Activated CD8-positive, alpha-beta T cell treated with anti-CD3 and anti-CD28 coated beads, Interleukin-2, amount 10 ng/mL, durations not matched to agents 7 days and 5 days (primary cell): ENCODE data around the gene SELENOW. TPM values are rescaled to one million over a fixed set of nuclear protein-coding genes. Genes with fewer than 3 reads are reported as not detected.
"Not testable (repeated sequence)": the region's sequence is repeated elsewhere in the genome, so short reads cannot be mapped to it uniquely, and the experiment has no call there.

ENCODE experiments used
- ATAC-seq: fragments of 150-1000 bp; cut with Tn5 transposase; one replicate; pipeline ENCODE4 v1.10.0; 2021; ENCODE audit warnings: moderate library complexity
- CTCF ChIA-PET: fragments of 350-600 bp; sonication (Branson Sonifier 250); formaldehyde crosslinking; loops from one replicate; lab custom pipeline; 2021; ENCODE audit warnings: antibody characterized with exemption; lab: Charles Lee
- POLR2A ChIA-PET: fragments of 350-600 bp; sonication (Branson Sonifier 250); formaldehyde crosslinking; loops from one replicate; lab custom pipeline; 2021; ENCODE audit warnings: antibody characterized with exemption; lab: Charles Lee
- DNase-seq: peaks from one replicate; pipeline ENCODE4 v3.0.0-alpha.2; 2020
- H3K27ac Mint-ChIP-seq: one replicate; pipeline ENCODE4 v1.8.0; 2021; ENCODE audit warnings: mild to moderate bottlenecking, mixed read lengths
- H3K27me3 Mint-ChIP-seq: one replicate; pipeline ENCODE4 v1.8.0; 2021; ENCODE audit warnings: low read depth, mixed read lengths
- H3K36me3 Mint-ChIP-seq: one replicate; pipeline ENCODE4 v1.8.0; 2021; ENCODE audit warnings: low read depth, mixed read lengths
- H3K4me1 Mint-ChIP-seq: one replicate; pipeline ENCODE4 v1.8.0; 2021; ENCODE audit warnings: low read depth, mixed read lengths
- H3K4me3 Mint-ChIP-seq: one replicate; pipeline ENCODE4 v1.8.0; 2021; ENCODE audit warnings: mild to moderate bottlenecking, mixed read lengths
- H3K9me3 Mint-ChIP-seq: one replicate; pipeline ENCODE4 v1.8.0; 2022; ENCODE audit warnings: mixed read lengths; ENCODE audit not compliant: insufficient read depth
- total RNA-seq, 2 experiments: library from RNA; stranded (reverse); gene quantifications; one replicate each; pipeline ENCODE4 v1.2.3, GENCODE V29; 2021

Gene SELENOW
- total RNA-seq, 2 experiments from 2014 or later: 132 to 140 TPM

GRCh38 chr19:47746129-47746528 is 32.4 kb upstream of the SELENOW start:
- H3K27ac Mint-ChIP-seq: peak overlapping the region; percentile 99
- H3K27me3 Mint-ChIP-seq, H3K9me3 Mint-ChIP-seq, DNase-seq, ATAC-seq: not testable (repeated sequence)
- CTCF ChIA-PET: interaction anchor here (1.0 to 3.9 kb wide), 4 partner anchors 33 to 318 kb away, joined by 3 to 64 read pairs (median 4); partner anchors contain the start of gene EHD2
- peaks cover 35% of the 10 kb centered on the region for H3K36me3 Mint-ChIP-seq
- peak overlapping the region; percentile 99 for H3K4me3 Mint-ChIP-seq
- H3K4me1 Mint-ChIP-seq: peaks cover 58% of the 10 kb centered on the region
- POLR2A ChIA-PET: interaction anchor here (0.8 to 1.3 kb wide), 4 partner anchors 10 to 135 kb away, joined by 3 to 4 read pairs (median 4); no protein-coding TSS in a partner anchor

GRCh38 chr19:47749326-47749725 is 29.2 kb upstream of the SELENOW start:
- peak overlapping the region; percentile 46 for H3K4me3 Mint-ChIP-seq
- H3K36me3 Mint-ChIP-seq: peaks cover 61% of the 10 kb centered on the region

DNA sequence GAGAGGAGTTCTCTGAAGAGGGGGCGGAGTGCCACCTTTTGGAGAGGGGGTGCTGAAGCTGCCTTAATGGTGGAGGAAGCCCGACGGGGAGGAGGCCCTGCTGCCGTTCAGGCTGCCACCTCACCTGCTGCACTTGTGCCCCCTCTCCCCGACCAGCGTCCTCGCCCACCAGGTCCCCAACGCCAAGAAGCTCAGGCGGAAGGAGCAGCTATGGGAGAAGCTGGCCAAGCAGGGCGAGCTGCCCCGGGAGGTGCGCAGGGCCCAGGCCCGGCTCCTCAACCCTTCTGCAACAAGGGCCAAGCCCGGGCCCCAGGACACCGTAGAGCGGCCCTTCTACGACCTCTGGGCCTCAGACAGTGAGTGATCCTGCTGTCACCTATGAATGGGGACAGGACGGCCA is 27.8 kb upstream of the SELENOW start:
- Mint-ChIP-seq H3K9me3 (no peaks in the 10 kb centered on the region), H3K4me3 (no peak overlapping the region), H3K27ac (peak overlapping the region; percentile 9), H3K36me3 (peaks cover 56% of the 10 kb centered on the region), H3K4me1 (peaks cover 63% of the 10 kb centered on the region), H3K27me3 (no peaks in the 10 kb centered on the region)
- ATAC-seq (no peak), DNase-seq (no peak)
- CTCF ChIA-PET: no interaction called here
- POLR2A ChIA-PET: interaction anchor here (0.9 kb wide), 1 partner anchor 10 kb away, joined by 3 read pairs; no protein-coding TSS in a partner anchor

More at GRCh38 chr19:47749326-47749725, 29.2 kb upstream of the SELENOW start:
- H3K27me3 Mint-ChIP-seq: no peaks in the 10 kb centered on the region
- H3K4me1 Mint-ChIP-seq: peaks cover 70% of the 10 kb centered on the region
- no peak for DNase-seq
- ATAC-seq: no peak
- peaks cover 4% of the 10 kb centered on the region for H3K9me3 Mint-ChIP-seq
- POLR2A ChIA-PET: interaction anchor here (1.0 kb wide), 1 partner anchor 18 kb away, joined by 3 read pairs; no protein-coding TSS in a partner anchor
- CTCF ChIA-PET: no interaction called here
- peak overlapping the region; percentile 81 for H3K27ac Mint-ChIP-seq

DNA sequence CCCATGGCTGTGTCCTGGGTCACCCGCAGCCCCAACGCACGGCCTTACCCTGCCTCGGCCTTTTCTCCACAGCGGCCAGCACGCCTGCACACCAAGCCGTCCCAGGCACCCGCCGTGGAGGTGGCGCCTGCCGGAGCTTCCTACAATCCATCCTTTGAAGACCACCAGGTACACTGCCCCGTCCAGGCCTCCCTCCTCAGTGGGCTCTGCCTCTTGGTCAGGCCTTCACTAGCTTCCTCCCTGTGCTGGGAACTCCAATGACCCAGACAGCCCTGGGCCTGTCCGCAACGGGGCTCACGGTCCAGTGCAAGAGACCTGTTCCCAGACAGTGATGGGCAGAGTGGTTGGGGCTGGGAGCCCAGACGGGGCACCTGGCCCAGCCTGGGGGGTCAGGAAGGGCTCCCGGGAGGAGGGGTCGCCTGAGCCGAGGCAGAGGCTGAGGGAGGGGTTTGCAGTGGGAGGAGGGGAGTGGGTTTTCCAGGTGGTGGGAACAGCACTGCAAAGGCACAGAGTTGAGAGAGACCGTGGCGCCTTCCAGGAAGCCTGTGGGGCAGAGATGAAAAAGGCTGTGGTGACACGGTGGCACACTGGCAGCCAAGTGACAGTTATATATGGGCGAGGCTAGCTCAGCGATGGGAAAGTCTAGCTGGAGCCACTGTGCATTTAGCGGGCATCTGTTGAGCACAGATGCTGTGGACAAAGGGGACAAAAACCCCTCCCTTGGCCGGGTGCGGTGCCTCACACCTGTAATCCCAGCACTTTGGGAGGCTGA is 25.9 kb upstream of the SELENOW start:
- Mint-ChIP-seq H3K27ac (peak overlapping the region; percentile 67), H3K4me3 (no peak overlapping the region), H3K4me1 (peaks cover 56% of the 10 kb centered on the region), H3K9me3 (no peaks in the 10 kb centered on the region), H3K27me3 (no peaks in the 10 kb centered on the region), H3K36me3 (peaks cover 62% of the 10 kb centered on the region)
- peak; percentile 7 for ATAC-seq
- ChIA-PET POLR2A (interaction anchor here (1.1 kb wide), 1 partner anchor 62 kb away, joined by 8 read pairs; no protein-coding TSS in a partner anchor), CTCF (interaction anchor here (0.9 to 1.9 kb wide), 5 partner anchors 8 to 237 kb away, joined by 3 to 7 read pairs (median 3); partner anchors contain the start of gene EHD2)
- DNase-seq: no peak

DNA sequence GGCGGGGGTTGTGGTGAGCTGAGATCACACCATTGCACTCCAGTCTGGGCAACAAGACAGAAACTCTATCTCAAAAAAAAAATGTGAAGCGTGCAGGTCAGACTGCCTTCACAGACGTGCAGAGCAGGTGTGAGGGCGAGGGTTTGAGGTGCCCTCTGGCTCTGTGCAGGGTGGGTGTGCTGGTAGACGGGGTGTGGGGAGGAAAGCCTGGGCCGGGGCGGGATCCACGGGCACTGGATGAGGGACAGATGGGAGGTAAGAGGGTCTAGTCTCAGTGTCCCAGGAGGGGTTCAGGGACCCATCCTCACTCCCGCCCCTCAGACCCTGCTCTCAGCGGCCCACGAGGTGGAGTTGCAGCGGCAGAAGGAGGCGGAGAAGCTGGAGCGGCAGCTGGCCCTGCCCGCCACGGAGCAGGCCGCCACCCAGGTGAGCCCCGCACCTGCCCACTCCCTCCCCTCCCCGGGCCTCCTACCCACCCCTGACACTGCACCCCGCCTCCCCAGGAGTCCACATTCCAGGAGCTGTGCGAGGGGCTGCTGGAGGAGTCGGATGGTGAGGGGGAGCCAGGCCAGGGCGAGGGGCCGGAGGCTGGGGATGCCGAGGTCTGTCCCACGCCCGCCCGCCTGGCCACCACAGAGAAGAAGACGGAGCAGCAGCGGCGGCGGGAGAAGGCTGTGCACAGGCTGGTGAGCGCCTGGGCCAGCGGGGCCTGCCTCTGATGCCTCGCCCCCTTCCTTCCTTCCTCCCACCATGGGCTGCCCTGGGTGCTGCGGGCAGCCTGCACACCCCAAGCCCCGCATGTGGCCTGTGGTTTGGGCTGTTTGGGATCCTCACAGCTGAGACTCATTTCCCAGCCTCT is 24.1 kb upstream of the SELENOW start:
- H3K9me3 Mint-ChIP-seq: no peaks in the 10 kb centered on the region
- no peaks in the 10 kb centered on the region for H3K27me3 Mint-ChIP-seq
- DNase-seq: no peak
- H3K36me3 Mint-ChIP-seq: peaks cover 66% of the 10 kb centered on the region
- ATAC-seq: no peak
- POLR2A ChIA-PET: no interaction called here
- H3K4me3 Mint-ChIP-seq: no peak overlapping the region
- peaks cover 40% of the 10 kb centered on the region for H3K4me1 Mint-ChIP-seq
- H3K27ac Mint-ChIP-seq: peak overlapping the region; percentile 26
- CTCF ChIA-PET: no interaction called here

- Mint-ChIP-seq H3K27me3 (no peaks in the 10 kb centered on the region), H3K36me3 (peaks cover 64% of the 10 kb centered on the region), H3K27ac (no peak overlapping the region), H3K4me3 (no peak overlapping the region), H3K4me1 (peaks cover 33% of the 10 kb centered on the region), H3K9me3 (no peaks in the 10 kb centered on the region)
- CTCF ChIA-PET: no interaction called here
- DNase-seq (no peak), ATAC-seq (no peak)
- POLR2A ChIA-PET: interaction anchor here (1.3 kb wide), 1 partner anchor 9 kb away, joined by 4 read pairs; the partner anchor contains the start of gene NOP53
Measured at GRCh38 chr19:47755065-47755761, 23.3 kb upstream of the SELENOW start.

DNA sequence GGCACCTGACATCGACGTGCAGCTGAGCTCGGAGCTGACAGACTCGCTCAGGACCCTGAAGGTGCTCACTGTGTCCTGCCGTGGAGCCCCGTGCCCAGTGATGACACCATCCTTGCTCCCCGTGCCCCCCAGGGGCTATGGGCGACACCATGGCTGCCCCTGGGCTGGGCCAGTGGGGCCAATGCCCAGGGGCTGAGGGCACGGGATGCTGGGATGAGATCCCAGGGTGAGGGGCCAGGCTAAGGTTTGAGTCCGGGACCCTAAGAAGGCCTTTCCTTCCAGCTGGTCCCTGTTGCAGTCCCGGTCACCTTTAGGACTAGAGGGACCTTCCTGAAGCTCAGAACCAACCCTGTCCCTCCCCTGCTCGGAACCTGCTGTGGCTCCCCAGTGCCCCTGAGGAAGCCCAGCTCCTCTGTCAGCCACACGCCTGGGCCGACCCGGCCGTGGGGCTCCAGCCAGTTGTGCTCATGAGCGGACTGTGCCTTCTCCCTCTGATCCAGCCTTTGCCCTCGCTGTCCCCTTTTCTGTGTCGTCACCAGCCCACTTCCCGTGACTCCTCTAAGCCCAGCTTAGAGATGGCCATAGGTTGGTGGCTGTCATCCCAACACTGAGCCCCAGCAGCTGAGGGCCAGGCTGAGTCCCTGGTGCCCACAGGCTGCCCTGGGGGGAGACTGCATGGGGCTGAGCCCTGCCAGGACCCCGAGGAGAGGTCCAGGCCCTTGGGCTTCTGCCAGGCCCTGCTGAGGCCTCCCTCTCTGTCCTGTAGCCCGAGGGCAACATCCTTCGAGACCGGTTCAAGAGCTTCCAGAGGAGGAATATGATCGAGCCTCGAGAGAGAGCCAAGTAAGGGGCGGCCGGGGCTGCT is 22.5 kb upstream of the SELENOW start:
- ChIA-PET CTCF (no interaction called here), POLR2A (interaction anchor here (1.3 kb wide), 1 partner anchor 10 kb away, joined by 4 read pairs; the partner anchor contains the start of gene NOP53)
- Mint-ChIP-seq H3K27me3 (no peaks in the 10 kb centered on the region), H3K9me3 (no peaks in the 10 kb centered on the region), H3K4me1 (peaks cover 30% of the 10 kb centered on the region), H3K4me3 (no peak overlapping the region), H3K27ac (no peak overlapping the region), H3K36me3 (peaks cover 61% of the 10 kb centered on the region)
- no peak for DNase-seq
- no peak for ATAC-seq

- H3K27me3 Mint-ChIP-seq: no peaks in the 10 kb centered on the region
- DNase-seq (no peak), ATAC-seq (peak; percentile 16)
- no peak overlapping the region for H3K4me3 Mint-ChIP-seq
- CTCF ChIA-PET: no interaction called here
- H3K27ac Mint-ChIP-seq: no peak overlapping the region
- POLR2A ChIA-PET: interaction anchor here (0.7 to 1.3 kb wide), 2 partner anchors 11 to 318 kb away, joined by 3 to 4 read pairs; partner anchors contain the start of gene NOP53
- H3K4me1 Mint-ChIP-seq: peaks cover 24% of the 10 kb centered on the region
- no peaks in the 10 kb centered on the region for H3K9me3 Mint-ChIP-seq
- peaks cover 57% of the 10 kb centered on the region for H3K36me3 Mint-ChIP-seq
Measured at GRCh38 chr19:47756627-47756929, 21.9 kb upstream of the SELENOW start.

GRCh38 chr19:47756953-47757608 is 21.4 kb upstream of the SELENOW start:
- Mint-ChIP-seq H3K4me3 (no peak overlapping the region), H3K36me3 (peaks cover 55% of the 10 kb centered on the region)

More at GRCh38 chr19:47756953-47757608, 21.4 kb upstream of the SELENOW start:
- Mint-ChIP-seq H3K27me3 (no peaks in the 10 kb centered on the region), H3K27ac (peak overlapping the region; percentile 57), H3K9me3 (no peaks in the 10 kb centered on the region), H3K4me1 (peaks cover 20% of the 10 kb centered on the region)
- ATAC-seq: no peak
- ChIA-PET POLR2A (interaction anchor here (0.7 to 1.2 kb wide), 2 partner anchors 11 to 319 kb away, joined by 3 read pairs; no protein-coding TSS in a partner anchor), CTCF (no interaction called here)
- DNase-seq: no peak
